ENCODE measurements around the gene LHX6.

DNA sequence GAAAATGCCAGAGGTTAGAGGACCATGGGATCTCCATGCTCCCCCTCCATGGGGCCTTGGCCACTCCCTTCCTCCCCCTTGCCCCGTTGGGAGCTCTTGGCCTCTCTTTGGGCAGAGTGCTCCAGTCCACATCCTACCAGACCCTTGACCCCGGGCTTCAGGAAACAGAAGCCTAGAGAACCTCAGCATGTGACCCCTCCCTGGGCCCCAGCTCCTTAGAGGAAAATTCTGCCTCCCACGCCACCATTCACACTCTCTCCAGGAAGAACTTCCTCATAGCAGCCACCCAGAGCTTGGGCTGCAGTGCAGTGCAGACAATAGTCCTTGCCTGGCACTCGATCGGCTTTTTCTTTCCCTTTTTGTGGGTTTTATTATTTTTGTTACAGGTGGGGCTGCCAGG, 6.0 kb downstream of the LHX6 start:
- TF ChIP-seq, protein P1, sequence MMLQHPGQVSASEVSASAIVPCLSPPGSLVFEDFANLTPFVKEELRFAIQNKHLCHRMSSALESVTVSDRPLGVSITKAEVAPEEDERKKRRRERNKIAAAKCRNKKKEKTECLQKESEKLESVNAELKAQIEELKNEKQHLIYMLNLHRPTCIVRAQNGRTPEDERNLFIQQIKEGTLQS (CRISPR knock-in tag; IDR thresholded peaks at IDR 0.05), result no peak
- TF ChIP-seq, protein P2, sequence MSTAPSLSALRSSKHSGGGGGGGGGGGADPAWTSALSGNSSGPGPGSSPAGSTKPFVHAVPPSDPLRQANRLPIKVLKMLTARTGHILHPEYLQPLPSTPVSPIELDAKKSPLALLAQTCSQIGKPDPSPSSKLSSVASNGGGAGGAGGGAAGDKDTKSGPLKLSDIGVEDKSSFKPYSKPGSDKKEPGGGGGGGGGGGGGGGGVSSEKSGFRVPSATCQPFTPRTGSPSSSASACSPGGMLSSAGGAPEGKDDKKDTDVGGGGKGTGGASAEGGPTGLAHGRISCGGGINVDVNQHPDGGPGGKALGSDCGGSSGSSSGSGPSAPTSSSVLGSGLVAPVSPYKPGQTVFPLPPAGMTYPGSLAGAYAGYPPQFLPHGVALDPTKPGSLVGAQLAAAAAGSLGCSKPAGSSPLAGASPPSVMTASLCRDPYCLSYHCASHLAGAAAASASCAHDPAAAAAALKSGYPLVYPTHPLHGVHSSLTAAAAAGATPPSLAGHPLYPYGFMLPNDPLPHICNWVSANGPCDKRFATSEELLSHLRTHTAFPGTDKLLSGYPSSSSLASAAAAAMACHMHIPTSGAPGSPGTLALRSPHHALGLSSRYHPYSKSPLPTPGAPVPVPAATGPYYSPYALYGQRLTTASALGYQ (CRISPR knock-in tag; IDR thresholded peaks at IDR 0.05), result no peak
- no peak for TF ChIP-seq BHLHE40 (IDR thresholded peaks at IDR 0.05; ENCODE audit: low read length)
- TF ChIP-seq, protein P3, sequence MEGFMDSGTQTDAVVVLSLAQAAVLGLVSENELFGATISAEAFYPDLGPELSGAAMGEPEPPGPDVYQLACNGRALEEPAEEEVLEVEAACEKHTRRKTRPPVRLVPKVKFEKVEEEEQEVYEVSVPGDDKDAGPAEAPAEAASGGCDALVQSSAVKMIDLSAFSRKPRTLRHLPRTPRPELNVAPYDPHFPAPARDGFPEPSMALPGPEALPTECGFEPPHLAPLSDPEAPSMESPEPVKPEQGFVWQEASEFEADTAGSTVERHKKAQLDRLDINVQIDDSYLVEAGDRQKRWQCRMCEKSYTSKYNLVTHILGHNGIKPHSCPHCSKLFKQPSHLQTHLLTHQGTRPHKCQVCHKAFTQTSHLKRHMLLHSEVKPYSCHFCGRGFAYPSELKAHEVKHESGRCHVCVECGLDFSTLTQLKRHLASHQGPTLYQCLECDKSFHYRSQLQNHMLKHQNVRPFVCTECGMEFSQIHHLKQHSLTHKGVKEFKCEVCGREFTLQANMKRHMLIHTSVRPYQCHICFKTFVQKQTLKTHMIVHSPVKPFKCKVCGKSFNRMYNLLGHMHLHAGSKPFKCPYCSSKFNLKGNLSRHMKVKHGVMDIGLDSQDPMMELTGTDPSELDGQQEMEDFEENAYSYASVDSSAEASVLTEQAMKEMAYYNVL (CRISPR knock-in tag; IDR thresholded peaks at IDR 0.05; ENCODE audit: borderline replicate concordance), result no peak
- TF ChIP-seq MYC (CRISPR knock-in tag; IDR thresholded peaks at IDR 0.05; ENCODE audit: borderline replicate concordance), result no peak
- TF ChIP-seq, protein P4, sequence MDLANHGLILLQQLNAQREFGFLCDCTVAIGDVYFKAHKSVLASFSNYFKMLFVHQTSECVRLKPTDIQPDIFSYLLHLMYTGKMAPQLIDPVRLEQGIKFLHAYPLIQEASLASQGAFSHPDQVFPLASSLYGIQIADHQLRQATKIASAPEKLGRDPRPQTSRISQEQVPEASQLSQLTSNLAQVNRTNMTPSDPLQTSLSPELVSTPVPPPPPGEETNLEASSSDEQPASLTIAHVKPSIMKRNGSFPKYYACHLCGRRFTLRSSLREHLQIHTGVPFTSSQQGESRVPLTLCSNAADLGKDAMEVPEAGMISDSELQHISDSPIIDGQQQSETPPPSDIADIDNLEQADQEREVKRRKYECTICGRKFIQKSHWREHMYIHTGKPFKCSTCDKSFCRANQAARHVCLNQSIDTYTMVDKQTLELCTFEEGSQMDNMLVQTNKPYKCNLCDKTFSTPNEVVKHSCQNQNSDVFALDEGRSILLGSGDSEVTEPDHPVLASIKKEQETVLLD (CRISPR knock-in tag; IDR thresholded peaks at IDR 0.05; ENCODE audit: low read depth), result no peak
- TF ChIP-seq, protein P5, sequence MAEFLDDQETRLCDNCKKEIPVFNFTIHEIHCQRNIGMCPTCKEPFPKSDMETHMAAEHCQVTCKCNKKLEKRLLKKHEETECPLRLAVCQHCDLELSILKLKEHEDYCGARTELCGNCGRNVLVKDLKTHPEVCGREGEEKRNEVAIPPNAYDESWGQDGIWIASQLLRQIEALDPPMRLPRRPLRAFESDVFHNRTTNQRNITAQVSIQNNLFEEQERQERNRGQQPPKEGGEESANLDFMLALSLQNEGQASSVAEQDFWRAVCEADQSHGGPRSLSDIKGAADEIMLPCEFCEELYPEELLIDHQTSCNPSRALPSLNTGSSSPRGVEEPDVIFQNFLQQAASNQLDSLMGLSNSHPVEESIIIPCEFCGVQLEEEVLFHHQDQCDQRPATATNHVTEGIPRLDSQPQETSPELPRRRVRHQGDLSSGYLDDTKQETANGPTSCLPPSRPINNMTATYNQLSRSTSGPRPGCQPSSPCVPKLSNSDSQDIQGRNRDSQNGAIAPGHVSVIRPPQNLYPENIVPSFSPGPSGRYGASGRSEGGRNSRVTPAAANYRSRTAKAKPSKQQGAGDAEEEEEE (CRISPR knock-in tag; IDR thresholded peaks at IDR 0.05; ENCODE audit: borderline replicate concordance), result no peak
- no peak for TF ChIP-seq FOSL2 (CRISPR knock-in tag; IDR thresholded peaks at IDR 0.05)

Measured in HepG2 (cell line).